Measurements from ENCODE around the gene HS3ST1. TPM values are rescaled to one million over a fixed set of nuclear protein-coding genes. Genes with fewer than 3 reads are reported as not detected.

The HS3ST1 gene
- total RNA-seq, 4 donors from 2014 or later: 1.9 to 16.9 (median 2.4) TPM

DNA sequence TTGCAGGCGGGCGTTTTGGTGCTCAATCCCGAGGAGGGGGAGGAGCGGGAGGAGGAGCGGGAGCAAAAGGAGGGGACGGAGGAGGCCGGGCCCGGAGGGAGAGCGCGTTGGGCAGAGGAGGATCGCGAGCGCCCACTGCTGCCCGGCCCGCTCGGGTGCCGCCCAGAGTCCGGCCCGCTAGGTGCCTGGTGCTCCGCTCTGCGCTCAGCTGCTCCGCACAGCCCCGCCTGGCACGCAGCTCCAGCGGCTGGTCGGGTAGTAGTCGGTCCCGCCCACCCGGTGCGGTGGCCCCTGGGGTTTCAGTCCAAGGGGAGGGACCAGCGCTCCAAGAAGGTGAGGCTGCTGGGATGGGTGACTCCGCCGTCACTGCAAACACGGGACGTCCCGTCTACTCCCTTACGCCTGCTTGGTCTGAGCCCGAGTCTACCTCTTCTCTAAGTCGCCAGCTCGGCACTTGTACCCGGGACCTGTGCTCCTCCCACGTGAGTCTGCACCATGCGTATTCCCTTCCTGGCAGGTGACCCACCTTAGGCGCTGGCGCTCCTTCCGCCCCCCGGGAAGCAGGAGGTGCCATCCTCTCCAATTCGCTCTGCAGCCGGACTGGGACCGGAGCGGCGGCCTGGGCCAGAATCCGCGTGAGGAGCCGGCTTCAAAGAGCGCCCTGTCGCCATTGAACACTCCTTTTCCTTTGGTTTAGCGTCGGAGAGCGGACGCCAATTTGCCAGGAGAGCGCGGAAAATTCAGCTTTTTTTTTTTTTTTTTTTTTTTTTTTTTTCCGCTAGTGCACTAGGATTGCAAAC lies 405 bp upstream of the HS3ST1 start:
- no peaks in the 10 kb centered on the region for H3K36me3 ChIP-seq
- no peaks in the 10 kb centered on the region for H3K4me1 ChIP-seq
- no peaks in the 10 kb centered on the region for H3K9me3 ChIP-seq
- intact Hi-C loops (cut with DNase I): no loop called here
- WGBS, 2 donors: 4% methylated on average over 30 to 50 of the region's 64 CpGs
- H3K27me3 ChIP-seq: no peaks in the 10 kb centered on the region
- peak in 4 of 6 experiments; percentile 15 to 48 (median 29) for TF ChIP-seq CTCF (IDR thresholded peaks at IDR 0.05)
- TF ChIP-seq POLR2A (IDR thresholded peaks at IDR 0.05): peak in 1 of 2 donors; percentile 21
- peak; percentile 64 to 76 for DNase-seq
- peak overlapping the region in 2 of 3 donors; percentile 36 to 65 for H3K27ac ChIP-seq
- peak overlapping the region; percentile 17 to 49 (median 29) for H3K4me3 ChIP-seq (replicated peaks in 1 of 3)

GRCh38 chr4:11427121-11427996 lies 1.3 kb downstream of the HS3ST1 start:
- intact Hi-C loops (cut with DNase I): no loop called here

DNA sequence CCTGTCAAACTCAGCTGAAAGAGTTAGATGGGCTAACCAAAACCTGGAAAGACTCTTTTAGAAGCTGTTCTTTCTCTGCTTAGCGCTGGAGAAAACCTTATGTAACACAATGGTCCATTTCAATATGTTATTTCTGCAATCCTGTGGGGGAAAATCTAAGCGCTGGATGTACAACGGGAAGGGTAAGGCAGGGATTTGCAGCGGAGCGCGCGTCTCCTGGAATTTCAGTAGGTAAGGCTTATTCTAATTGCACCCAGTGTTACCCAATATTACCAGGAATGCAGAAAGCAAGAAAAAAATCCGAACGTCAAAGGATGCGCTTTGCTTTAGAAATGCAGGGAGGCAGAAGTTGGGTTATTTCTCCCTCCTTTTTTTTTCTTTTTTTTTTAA lies 2.0 kb downstream of the HS3ST1 start:
- WGBS, 2 donors: 22 to 27% methylated on average over 10 of the region's 10 CpGs
- H3K4me3 ChIP-seq (replicated peaks in 1 of 3): no peak overlapping the region
- no peaks in the 10 kb centered on the region for H3K9me3 ChIP-seq
- TF ChIP-seq POLR2A (IDR thresholded peaks at IDR 0.05) (no peak), CTCF (IDR thresholded peaks at IDR 0.05) (no peak)
- intact Hi-C loops (cut with DNase I): no loop called here
- H3K36me3 ChIP-seq: no peaks in the 10 kb centered on the region
- no peak overlapping the region for H3K27ac ChIP-seq
- DNase-seq: no peak
- H3K4me1 ChIP-seq: no peaks in the 10 kb centered on the region
- H3K27me3 ChIP-seq: no peaks in the 10 kb centered on the region

More at GRCh38 chr4:11427121-11427996, 1.3 kb downstream of the HS3ST1 start:
- Histone ChIP-seq H3K36me3 (no peaks in the 10 kb centered on the region), H3K4me1 (no peaks in the 10 kb centered on the region), H3K9me3 (no peaks in the 10 kb centered on the region), H3K27me3 (no peaks in the 10 kb centered on the region), H3K4me3 (replicated peaks in 1 of 3) (no peak overlapping the region), H3K27ac (peak overlapping the region in 1 of 3 donors; percentile 27)
- no peak for DNase-seq
- no peak for TF ChIP-seq CTCF (IDR thresholded peaks at IDR 0.05)
- TF ChIP-seq POLR2A (IDR thresholded peaks at IDR 0.05): no peak
- WGBS, 2 donors: 4 to 9% methylated on average over 39 to 45 of the region's 45 CpGs

DNA sequence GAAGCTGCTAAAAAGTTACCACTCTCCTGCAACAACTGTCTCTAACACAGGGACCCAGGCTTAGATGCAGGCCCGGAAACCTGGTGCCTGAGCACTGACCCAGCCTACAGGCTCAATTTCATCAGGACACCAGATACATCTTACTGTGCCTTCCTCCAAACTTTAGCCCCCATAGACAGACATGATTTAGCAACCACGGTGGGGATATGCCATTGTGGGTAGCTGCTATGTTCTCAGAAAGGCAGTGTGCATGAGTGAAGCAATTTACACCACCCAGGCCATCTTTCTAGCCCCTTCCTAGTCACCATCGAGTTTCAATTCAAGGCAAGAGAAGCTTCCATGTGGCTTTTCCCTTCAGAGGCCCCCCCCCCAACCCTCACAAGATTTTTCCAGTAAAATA lies 2.7 kb downstream of the HS3ST1 start:
- no peak overlapping the region for H3K27ac ChIP-seq
- DNase-seq: no peak
- WGBS, 2 donors: 87 to 93% methylated on average over 3 of the region's 3 CpGs

More for the DNA sequence above, 2.7 kb downstream of the HS3ST1 start:
- Histone ChIP-seq H3K4me1 (no peaks in the 10 kb centered on the region), H3K36me3 (no peaks in the 10 kb centered on the region), H3K27me3 (no peaks in the 10 kb centered on the region), H3K9me3 (no peaks in the 10 kb centered on the region), H3K4me3 (replicated peaks in 1 of 3) (no peak overlapping the region)
- TF ChIP-seq CTCF (IDR thresholded peaks at IDR 0.05): no peak
- no peak for TF ChIP-seq POLR2A (IDR thresholded peaks at IDR 0.05)
- intact Hi-C loops (cut with DNase I): no loop called here
